Uterus (tissue), 4 donors: ENCODE results near the gene FXYD4. TPM values are rescaled to one million over a fixed set of nuclear protein-coding genes. Genes with fewer than 3 reads are reported as not detected.
"Not testable (repeated sequence)": the region's sequence is repeated elsewhere in the genome, so short reads cannot be mapped to it uniquely, and the experiment has no call there.

Source experiments
- DNase-seq, 2 donors: peaks; one replicate each; pipeline ENCODE4 v3.0.0-alpha.2; 2019 to 2020
- H3K27ac ChIP-seq, 2 donors: fragments of 200-600 bp; sonication (generic); 1 replicate in 1 of 2; 2 replicates in 1 of 2; pipeline ENCODE4 v1.5.1; 2016 to 2018
- H3K27me3 ChIP-seq, 2 donors: fragments of 200-600 bp; sonication (generic); one replicate each; pipeline ENCODE4 v1.5.1; 2018 to 2019; ENCODE audit warnings: control low read depth in 1 of 2
- H3K36me3 ChIP-seq, 2 donors: fragments of 200-600 bp; sonication (generic); one replicate each; pipeline ENCODE4 v1.5.1; 2019; ENCODE audit warnings: control low read depth in 1 of 2
- H3K4me1 ChIP-seq, 2 donors: fragments of 200-600 bp; sonication (generic); one replicate each; pipeline ENCODE4 v1.5.1; 2018 to 2019; ENCODE audit warnings: control low read depth in 1 of 2
- H3K4me3 ChIP-seq, 2 donors: fragments of 200-600 bp; sonication (generic); 1 replicate in 1 of 2; 2 replicates in 1 of 2; pipeline ENCODE4 v1.5.1; 2018 to 2019; ENCODE audit warnings: mild to moderate bottlenecking in 1 of 2
- H3K9me3 ChIP-seq, 2 donors: fragments of 200-600 bp; sonication (generic); one replicate each; pipeline ENCODE4 v1.5.1; 2019; ENCODE audit warnings: control low read depth in 1 of 2
- POLR2A ChIP-seq, 2 donors: fragments of 450-650 bp; IDR thresholded peaks; one replicate each; pipeline ENCODE4 v1.6.1; 2016; ENCODE audit warnings: antibody characterized with exemption in 2 of 2, mild to moderate bottlenecking in 1 of 2, moderate library complexity in 1 of 2
- intact Hi-C: fragments of 100-400 bp; cut with DNase I; formaldehyde crosslinking; loops from one replicate; pipeline ENCODE4 v1.15.1; 2023; ENCODE audit warnings: low total_unique reads
- total RNA-seq, 4 donors: library from RNA; depleted of rRNA in 3 of 4; stranded (reverse); fragments of >200 nt in 3 of 4; gene quantifications; one replicate each; pipeline versions ENCODE4 v1.1.0 to v1.2.4, GENCODE V29; 2014 to 2023
- TF ChIP-seq, protein P1 (sequence below), 4 experiments: fragments of 200-600 bp in 2 of 4; fragments of 450-650 bp in 2 of 4; sonication (generic) in 2 of 4; IDR thresholded peaks; one replicate each; pipeline ENCODE4 v1.5.1; 2016 to 2019; ENCODE audit warnings: antibody characterized with exemption in 4 of 4, mild to moderate bottlenecking in 2 of 4, moderate library complexity in 1 of 4
- donor health status: DM: yes; HTN: yes; CAD: no.

The FXYD4 gene
- total RNA-seq, 4 donors from 2014 or later, result not detected

GRCh38 chr10:43327171-43327570, 44.3 kb upstream of the FXYD4 start:
- DNase-seq, result no peak
- H3K9me3 ChIP-seq, result no peaks in the 10 kb centered on the region
- intact Hi-C loops, result no loop called here
- H3K27ac ChIP-seq, result no peak overlapping the region
- no peaks in the 10 kb centered on the region for H3K4me1 ChIP-seq
- H3K36me3 ChIP-seq, result no peaks in the 10 kb centered on the region
- TF ChIP-seq POLR2A (IDR thresholded peaks at IDR 0.05), result no peak
- TF ChIP-seq, protein P1, sequence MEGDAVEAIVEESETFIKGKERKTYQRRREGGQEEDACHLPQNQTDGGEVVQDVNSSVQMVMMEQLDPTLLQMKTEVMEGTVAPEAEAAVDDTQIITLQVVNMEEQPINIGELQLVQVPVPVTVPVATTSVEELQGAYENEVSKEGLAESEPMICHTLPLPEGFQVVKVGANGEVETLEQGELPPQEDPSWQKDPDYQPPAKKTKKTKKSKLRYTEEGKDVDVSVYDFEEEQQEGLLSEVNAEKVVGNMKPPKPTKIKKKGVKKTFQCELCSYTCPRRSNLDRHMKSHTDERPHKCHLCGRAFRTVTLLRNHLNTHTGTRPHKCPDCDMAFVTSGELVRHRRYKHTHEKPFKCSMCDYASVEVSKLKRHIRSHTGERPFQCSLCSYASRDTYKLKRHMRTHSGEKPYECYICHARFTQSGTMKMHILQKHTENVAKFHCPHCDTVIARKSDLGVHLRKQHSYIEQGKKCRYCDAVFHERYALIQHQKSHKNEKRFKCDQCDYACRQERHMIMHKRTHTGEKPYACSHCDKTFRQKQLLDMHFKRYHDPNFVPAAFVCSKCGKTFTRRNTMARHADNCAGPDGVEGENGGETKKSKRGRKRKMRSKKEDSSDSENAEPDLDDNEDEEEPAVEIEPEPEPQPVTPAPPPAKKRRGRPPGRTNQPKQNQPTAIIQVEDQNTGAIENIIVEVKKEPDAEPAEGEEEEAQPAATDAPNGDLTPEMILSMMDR (IDR thresholded peaks at IDR 0.05), result no peak
- H3K27me3 ChIP-seq, result no peaks in the 10 kb centered on the region
- no peak overlapping the region for H3K4me3 ChIP-seq

DNA sequence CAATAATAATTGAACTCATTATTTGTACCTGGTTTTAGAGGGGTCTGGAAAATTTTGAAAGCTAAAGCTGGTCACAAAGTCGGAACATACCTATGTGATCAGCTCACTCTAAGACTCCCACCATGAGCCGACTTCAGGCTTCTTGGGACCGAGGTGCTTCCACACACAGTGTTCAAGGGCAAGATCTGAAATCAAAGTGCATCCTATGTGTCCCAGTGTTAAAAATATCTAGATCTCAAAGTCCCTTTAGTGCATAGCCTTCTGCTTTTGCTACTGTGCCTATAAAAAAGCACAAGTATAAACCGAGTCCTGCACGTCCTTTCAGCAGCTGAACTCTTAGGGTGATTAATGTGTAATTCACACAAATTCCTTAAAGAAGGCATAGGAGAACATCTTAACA, 43.5 kb upstream of the FXYD4 start:
- H3K36me3 ChIP-seq, result no peaks in the 10 kb centered on the region
- DNase-seq, result no peak
- intact Hi-C loops, result no loop called here
- no peaks in the 10 kb centered on the region for H3K27me3 ChIP-seq
- no peak overlapping the region for H3K4me3 ChIP-seq
- TF ChIP-seq, protein P1 (IDR thresholded peaks at IDR 0.05), result no peak
- no peak for TF ChIP-seq POLR2A (IDR thresholded peaks at IDR 0.05)
- no peaks in the 10 kb centered on the region for H3K9me3 ChIP-seq
- no peaks in the 10 kb centered on the region for H3K4me1 ChIP-seq
- H3K27ac ChIP-seq, result no peak overlapping the region

DNA sequence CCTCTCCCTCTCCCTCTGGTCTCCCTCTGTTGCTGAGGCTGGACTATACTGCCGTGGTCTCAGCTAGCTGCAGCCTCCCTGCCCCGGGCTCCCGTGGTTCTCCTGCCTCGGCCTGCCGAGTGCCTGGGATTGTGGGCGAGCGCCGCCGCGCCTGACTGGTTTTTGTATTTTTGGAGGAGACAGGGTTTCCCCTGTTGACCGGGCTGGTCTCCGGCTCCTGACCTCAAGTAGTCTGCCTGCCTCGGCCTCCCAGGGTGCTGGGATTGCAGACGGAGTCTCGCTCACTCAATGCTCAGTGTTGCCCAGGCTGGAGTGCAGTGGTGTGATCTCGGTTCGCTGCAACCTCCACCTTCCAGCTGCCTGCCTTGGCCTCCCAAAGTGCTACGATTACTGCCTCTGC, 42.6 kb upstream of the FXYD4 start:
- H3K27ac ChIP-seq, H3K36me3 ChIP-seq, DNase-seq, intact Hi-C loops, H3K27me3 ChIP-seq, H3K4me3 ChIP-seq, H3K9me3 ChIP-seq, H3K4me1 ChIP-seq: not testable (repeated sequence)

DNA sequence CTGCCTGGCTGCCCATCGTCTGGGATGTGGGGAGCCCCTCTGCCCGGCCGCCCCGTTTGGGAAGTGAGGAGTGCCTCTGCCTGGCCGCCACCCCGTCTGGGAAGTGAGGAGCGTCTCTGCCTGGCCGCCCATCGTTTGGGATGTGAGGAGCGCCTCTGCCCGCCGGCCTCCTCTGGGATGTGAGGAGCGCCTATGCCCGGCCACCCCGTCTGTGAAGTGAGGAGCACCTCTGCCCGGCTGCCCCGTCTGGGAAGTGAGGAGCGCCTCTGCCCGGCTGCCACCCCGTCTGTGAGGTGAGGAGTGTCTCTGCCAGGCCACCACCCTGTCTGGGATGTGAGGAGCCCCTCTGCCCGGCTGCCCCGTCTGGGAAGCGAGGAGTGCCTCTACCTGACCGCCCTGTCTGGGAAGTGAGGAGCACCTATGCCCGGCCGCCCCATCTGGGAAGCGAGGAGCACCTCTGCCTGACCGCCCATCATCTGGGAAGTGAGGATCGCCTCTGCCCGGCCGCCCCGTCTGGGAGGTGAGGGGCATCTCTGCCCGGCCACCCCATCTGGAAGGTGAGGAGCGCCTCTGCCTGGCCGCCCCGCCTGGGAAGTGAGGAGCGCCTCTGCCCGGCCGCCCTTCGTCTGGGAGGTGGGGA, 42.1 kb upstream of the FXYD4 start:
- H3K9me3 ChIP-seq, intact Hi-C loops, H3K27me3 ChIP-seq, H3K4me3 ChIP-seq, H3K4me1 ChIP-seq, DNase-seq, H3K27ac ChIP-seq, H3K36me3 ChIP-seq: not testable (repeated sequence)

DNA sequence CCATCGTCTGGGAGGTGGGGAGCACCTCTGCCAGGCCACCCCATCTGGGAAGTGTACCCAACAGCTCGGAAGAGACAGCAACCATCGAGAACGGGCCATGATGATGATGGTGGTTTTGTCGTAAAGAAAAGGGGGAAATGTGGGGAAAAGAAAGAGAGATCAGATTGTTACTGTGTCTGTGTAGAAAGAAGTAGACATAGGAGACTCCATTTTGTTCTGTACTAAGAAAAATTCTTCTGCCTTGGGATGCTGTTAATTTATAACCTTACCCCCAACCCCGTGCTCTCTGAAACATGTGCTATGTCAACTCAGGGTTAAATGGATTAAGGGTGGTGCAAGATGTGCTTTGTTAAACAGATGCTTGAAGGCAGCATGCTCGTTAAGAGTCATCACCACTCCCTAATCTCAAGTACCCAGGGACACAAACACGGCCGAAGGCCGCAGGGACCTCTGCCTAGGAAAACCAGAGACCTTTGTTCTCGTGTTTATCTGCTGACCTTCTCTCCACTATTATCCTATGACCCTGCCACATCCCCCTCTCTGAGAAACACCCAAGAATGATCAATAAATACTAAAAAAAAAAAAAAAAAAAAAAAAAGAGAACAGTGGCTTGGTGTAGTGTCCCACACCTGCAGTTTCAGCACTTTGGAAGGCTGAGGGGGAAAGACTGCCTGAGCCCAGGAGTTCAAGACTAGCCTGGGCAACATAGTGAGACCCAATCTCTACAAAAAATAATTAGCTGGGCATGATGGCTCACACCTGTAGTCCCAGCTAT, 41.2 kb upstream of the FXYD4 start:
- H3K36me3 ChIP-seq, H3K9me3 ChIP-seq, H3K27ac ChIP-seq, H3K27me3 ChIP-seq, H3K4me1 ChIP-seq, DNase-seq, H3K4me3 ChIP-seq, intact Hi-C loops: not testable (repeated sequence)

GRCh38 chr10:43330824-43331127, 40.7 kb upstream of the FXYD4 start:
- DNase-seq, H3K4me3 ChIP-seq, H3K27ac ChIP-seq, H3K4me1 ChIP-seq, intact Hi-C loops, H3K9me3 ChIP-seq, H3K36me3 ChIP-seq, H3K27me3 ChIP-seq: not testable (repeated sequence)

GRCh38 chr10:43333653-43334052, 37.8 kb upstream of the FXYD4 start:
- no peak for DNase-seq
- H3K4me1 ChIP-seq, result no peaks in the 10 kb centered on the region
- no peaks in the 10 kb centered on the region for H3K36me3 ChIP-seq
- no peaks in the 10 kb centered on the region for H3K9me3 ChIP-seq
- TF ChIP-seq, protein P1 (IDR thresholded peaks at IDR 0.05), result no peak
- no peak for TF ChIP-seq POLR2A (IDR thresholded peaks at IDR 0.05)
- H3K27ac ChIP-seq, result no peak overlapping the region
- intact Hi-C loops, result no loop called here
- H3K27me3 ChIP-seq, result no peaks in the 10 kb centered on the region
- no peak overlapping the region for H3K4me3 ChIP-seq
